DOHH2 (cell line): ENCODE results near the gene GPR62.
"Not testable (repeated sequence)": the region's sequence is repeated elsewhere in the genome, so short reads cannot be mapped to it uniquely, and the experiment has no call there.

Experiments used
- H3F3A ChIP-seq: fragments of 200-600 bp; sonication (generic), shearing (Covaris generic); 2 replicates; pipeline ENCODE4 v1.6.0; 2016; ENCODE audit warnings: antibody characterized with exemption, mild to moderate bottlenecking; ENCODE audit not compliant: control insufficient read depth, insufficient read depth
- H3K27ac ChIP-seq: fragments of 200-600 bp; sonication (generic); 2 replicates; pipeline ENCODE4 v1.5.1; 2014; ENCODE audit warnings: low read depth, mild to moderate bottlenecking, low read length, moderate library complexity
- H3K27me3 ChIP-seq: fragments of 200-600 bp; sonication (generic); 2 replicates; pipeline ENCODE4 v1.6.1; 2014; ENCODE audit warnings: mild to moderate bottlenecking, low read length, mixed read lengths; ENCODE audit not compliant: control insufficient read depth
- H3K36me3 ChIP-seq: fragments of 200-600 bp; sonication (generic); 2 replicates; pipeline ENCODE4 v1.6.1; 2014; ENCODE audit warnings: mild to moderate bottlenecking, low read length, moderate library complexity, mixed read lengths; ENCODE audit not compliant: control insufficient read depth
- H3K4me1 ChIP-seq: fragments of 200-600 bp; sonication (generic); 2 replicates; pipeline ENCODE4 v1.6.1; 2014; ENCODE audit warnings: mild to moderate bottlenecking, low read length, mixed read lengths; ENCODE audit not compliant: control insufficient read depth
- H3K4me2 ChIP-seq: fragments of 200-600 bp; sonication (generic); 2 replicates; pipeline ENCODE4 v1.6.0; 2014; ENCODE audit warnings: mild to moderate bottlenecking, low read length, moderate library complexity
- H3K4me3 ChIP-seq: fragments of 200-600 bp; sonication (generic); 2 replicates; pipeline ENCODE4 v1.5.1; 2014; ENCODE audit warnings: mild to moderate bottlenecking, low read length, mixed read lengths
- H3K79me2 ChIP-seq: fragments of 200-600 bp; sonication (generic); 2 replicates; pipeline ENCODE4 v1.6.1; 2014; ENCODE audit warnings: mild to moderate bottlenecking, low read length, mixed read lengths; ENCODE audit not compliant: control insufficient read depth
- H3K9me2 ChIP-seq: fragments of 200-600 bp; sonication (generic); replicated peaks from 2 replicates; pipeline ENCODE4 v1.6.1; 2014; ENCODE audit warnings: mild to moderate bottlenecking, low read length, mixed read lengths; ENCODE audit not compliant: control insufficient read depth
- H3K9me3 ChIP-seq: fragments of 200-600 bp; sonication (generic); 2 replicates; pipeline ENCODE4 v1.6.1; 2014; ENCODE audit warnings: antibody characterized with exemption, low read length, mixed read lengths; ENCODE audit not compliant: control insufficient read depth, insufficient read depth
- H4K20me1 ChIP-seq: fragments of 200-600 bp; sonication (generic); 2 replicates; pipeline ENCODE4 v1.6.0; 2014; ENCODE audit warnings: low read depth, mild to moderate bottlenecking, antibody characterized with exemption, low read length, moderate library complexity; ENCODE audit not compliant: control insufficient read depth, insufficient read depth
- CTCF ChIP-seq: fragments of 200-600 bp; sonication (generic); IDR thresholded peaks from one replicate; pipeline ENCODE4 v1.5.1; 2014; ENCODE audit warnings: antibody characterized with exemption, mild to moderate bottlenecking, low read depth, low read length; ENCODE audit not compliant: poor library complexity, severe bottlenecking
- EZH2phosphoT487 ChIP-seq: fragments of 200-600 bp; sonication (generic); IDR thresholded peaks from 2 replicates; pipeline ENCODE4 v1.6.1; 2017; ENCODE audit warnings: borderline replicate concordance, mild to moderate bottlenecking, antibody characterized with exemption, low read length, moderate library complexity, mixed read lengths

GPR62 gene

GRCh38 chr3:51921081-51921578 lies 34.1 kb upstream of the GPR62 start:
- no peaks in the 10 kb centered on the region for H3K79me2 ChIP-seq
- H3K36me3 ChIP-seq: no peaks in the 10 kb centered on the region
- no peak overlapping the region for H3K4me2 ChIP-seq
- H4K20me1 ChIP-seq: no peaks in the 10 kb centered on the region
- H3K27ac ChIP-seq: no peak overlapping the region
- H3K9me2 ChIP-seq: no peaks in the 10 kb centered on the region
- H3K27me3 ChIP-seq: peaks cover 4% of the 10 kb centered on the region; the same call in 1 of the 2 replicates
- H3K9me3 ChIP-seq: no peaks in the 10 kb centered on the region
- TF ChIP-seq CTCF (no peak), EZH2phosphoT487 (no peak)
- no peaks in the 10 kb centered on the region for H3K4me1 ChIP-seq
- H3K4me3 ChIP-seq: no peak overlapping the region
- H3F3A ChIP-seq: no peaks in the 10 kb centered on the region

- Histone ChIP-seq H4K20me1 (no peaks in the 10 kb centered on the region), H3K4me1 (no peaks in the 10 kb centered on the region), H3K4me3 (no peak overlapping the region), H3K9me2 (no peaks in the 10 kb centered on the region), H3K4me2 (no peak overlapping the region), H3K27ac (no peak overlapping the region), H3F3A (no peaks in the 10 kb centered on the region), H3K36me3 (no peaks in the 10 kb centered on the region; the same call in 1 of the 2 replicates), H3K9me3 (no peaks in the 10 kb centered on the region), H3K27me3 (no peaks in the 10 kb centered on the region), H3K79me2 (no peaks in the 10 kb centered on the region)
- TF ChIP-seq EZH2phosphoT487 (no peak), CTCF (no peak)
These were observed 27.9 kb upstream of the GPR62 start for GRCh38 chr3:51927061-51927977.

GRCh38 chr3:51928438-51928837 lies 26.7 kb upstream of the GPR62 start:
- H3K36me3 ChIP-seq: peaks cover 5% of the 10 kb centered on the region
- no peaks in the 10 kb centered on the region for H4K20me1 ChIP-seq
- TF ChIP-seq CTCF: no peak
- TF ChIP-seq EZH2phosphoT487: no peak
- H3K79me2 ChIP-seq: no peaks in the 10 kb centered on the region
- H3K9me2 ChIP-seq: no peaks in the 10 kb centered on the region
- no peaks in the 10 kb centered on the region for H3K9me3 ChIP-seq
- H3K4me3 ChIP-seq: no peak overlapping the region
- H3K27ac ChIP-seq: no peak overlapping the region
- H3F3A ChIP-seq: no peaks in the 10 kb centered on the region
- H3K4me2 ChIP-seq: no peak overlapping the region
- no peaks in the 10 kb centered on the region for H3K4me1 ChIP-seq
- H3K27me3 ChIP-seq: no peaks in the 10 kb centered on the region

- H3K4me2 ChIP-seq, H3K9me3 ChIP-seq, H3K27me3 ChIP-seq, H3K4me3 ChIP-seq, H3K9me2 ChIP-seq, H4K20me1 ChIP-seq, H3K27ac ChIP-seq, H3K4me1 ChIP-seq, H3F3A ChIP-seq, H3K79me2 ChIP-seq: not testable (repeated sequence)
- H3K36me3 ChIP-seq: peaks cover 10% of the 10 kb centered on the region
These were observed 26.2 kb upstream of the GPR62 start for GRCh38 chr3:51928981-51929380.
